GM19351 (cell line): ENCODE measurements around the gene GALR2.
"Not testable (repeated sequence)": the region's sequence is repeated elsewhere in the genome, so short reads cannot be mapped to it uniquely, and the experiment has no call there.

Experiments
- ATAC-seq: cut with Tn5 transposase; IDR thresholded peaks from one replicate; pipeline ENCODE4 v1.9.1; 2021; ENCODE audit warnings: mild to moderate bottlenecking, moderate library complexity; ENCODE audit not compliant: unreplicated experiment

GALR2 gene, protein sequence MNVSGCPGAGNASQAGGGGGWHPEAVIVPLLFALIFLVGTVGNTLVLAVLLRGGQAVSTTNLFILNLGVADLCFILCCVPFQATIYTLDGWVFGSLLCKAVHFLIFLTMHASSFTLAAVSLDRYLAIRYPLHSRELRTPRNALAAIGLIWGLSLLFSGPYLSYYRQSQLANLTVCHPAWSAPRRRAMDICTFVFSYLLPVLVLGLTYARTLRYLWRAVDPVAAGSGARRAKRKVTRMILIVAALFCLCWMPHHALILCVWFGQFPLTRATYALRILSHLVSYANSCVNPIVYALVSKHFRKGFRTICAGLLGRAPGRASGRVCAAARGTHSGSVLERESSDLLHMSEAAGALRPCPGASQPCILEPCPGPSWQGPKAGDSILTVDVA

GRCh38 chr17:76074390-76075363 lies at the start of gene GALR2:
GALR2 (plus strand) TSS chr17:76074781; CDS start chr17:76074884, 103 bp downstream.
- ATAC-seq: no peak

DNA sequence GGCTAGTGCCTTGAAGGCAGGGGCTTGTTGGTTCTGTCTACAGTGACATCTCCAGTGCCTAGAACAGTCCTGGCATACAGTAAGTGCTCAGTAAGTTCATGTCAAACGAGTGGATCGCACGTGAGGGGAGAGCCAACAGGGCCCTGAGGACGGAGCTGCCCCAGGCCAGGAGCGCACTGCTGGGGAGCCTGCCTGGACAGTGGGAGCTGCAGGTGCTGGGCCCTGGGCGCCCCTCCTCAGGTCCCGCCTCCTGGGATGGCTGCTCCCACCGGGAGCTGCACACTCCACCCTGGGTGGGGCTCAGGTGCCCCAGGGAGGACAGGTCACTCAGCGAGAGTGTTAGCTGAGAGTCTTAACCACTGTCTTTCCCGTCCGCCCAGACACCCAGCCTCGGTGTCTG lies 49.3 kb upstream of the GALR2 start:
- ATAC-seq: no peak

DNA sequence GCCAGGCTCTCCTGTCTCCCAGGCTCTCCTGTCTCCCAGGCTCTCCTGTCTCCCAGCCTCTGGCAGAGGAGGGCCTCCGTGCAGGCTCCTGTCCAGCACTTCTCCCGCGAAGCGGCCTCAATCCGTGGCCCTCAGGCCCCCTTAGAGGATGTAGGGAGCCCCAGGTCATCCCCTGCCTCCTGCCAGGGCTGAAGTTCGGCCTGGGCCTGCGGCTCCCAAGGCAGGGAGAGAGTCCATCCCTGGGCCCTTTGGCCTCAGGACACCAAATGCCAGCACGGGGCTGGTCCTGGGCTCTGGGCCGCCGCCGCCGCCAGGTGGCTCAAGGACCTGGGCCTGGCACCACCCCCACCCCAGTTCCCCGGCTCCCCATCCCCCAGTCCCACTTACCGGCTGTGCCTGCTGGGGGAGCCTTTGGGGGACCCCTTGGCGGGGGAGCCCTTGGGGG lies 47.8 kb upstream of the GALR2 start:
- ATAC-seq: no peak

- no peak for ATAC-seq
Measured at GRCh38 chr17:76027159-76027839, 47.3 kb upstream of the GALR2 start, which contains the start of gene EVPL. EVPL (minus strand) TSS chr17:76027306; CDS start chr17:76027198, 108 bp downstream.

DNA sequence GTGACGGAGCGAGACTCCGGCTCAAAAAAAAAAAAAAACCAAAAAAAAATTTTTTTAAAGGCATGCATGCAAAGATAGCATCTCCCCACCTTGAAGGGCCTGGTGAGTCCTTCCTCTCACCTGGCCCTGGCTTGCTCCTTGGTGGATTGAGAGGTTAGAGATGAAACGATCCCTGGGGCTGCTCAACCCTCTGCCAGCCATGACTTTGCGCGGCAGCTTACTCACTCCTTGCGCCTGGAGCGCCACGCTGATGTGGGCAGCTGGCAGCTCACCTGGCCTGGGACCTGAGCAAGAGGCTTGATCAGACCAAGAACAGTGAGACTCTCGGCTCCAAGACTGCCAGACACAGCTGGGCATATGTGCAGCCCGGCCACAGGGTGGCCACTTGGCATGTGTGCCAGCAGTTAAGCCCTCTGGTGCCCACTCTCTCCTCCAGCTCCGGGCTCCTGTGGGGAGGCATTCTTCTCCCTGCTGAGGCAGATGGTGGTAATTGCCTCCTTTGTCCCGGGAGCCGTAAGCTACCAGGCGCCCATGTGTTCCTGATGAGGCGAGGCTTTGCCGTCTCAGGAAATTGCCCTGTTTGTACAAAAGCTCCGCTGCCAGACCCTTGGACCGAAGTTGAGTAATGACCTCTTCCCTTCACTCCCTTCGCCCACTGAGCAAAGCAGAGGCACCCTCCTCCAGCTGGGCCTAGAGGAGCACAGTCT lies 42.4 kb upstream of the GALR2 start:
- no peak for ATAC-seq

GRCh38 chr17:76032780-76033108 lies 41.8 kb upstream of the GALR2 start:
- no peak for ATAC-seq

- no peak for ATAC-seq
Measured at GRCh38 chr17:76033139-76033538, 41.4 kb upstream of the GALR2 start.

- ATAC-seq: no peak
Measured at GRCh38 chr17:76034428-76035350, 39.9 kb upstream of the GALR2 start.

DNA sequence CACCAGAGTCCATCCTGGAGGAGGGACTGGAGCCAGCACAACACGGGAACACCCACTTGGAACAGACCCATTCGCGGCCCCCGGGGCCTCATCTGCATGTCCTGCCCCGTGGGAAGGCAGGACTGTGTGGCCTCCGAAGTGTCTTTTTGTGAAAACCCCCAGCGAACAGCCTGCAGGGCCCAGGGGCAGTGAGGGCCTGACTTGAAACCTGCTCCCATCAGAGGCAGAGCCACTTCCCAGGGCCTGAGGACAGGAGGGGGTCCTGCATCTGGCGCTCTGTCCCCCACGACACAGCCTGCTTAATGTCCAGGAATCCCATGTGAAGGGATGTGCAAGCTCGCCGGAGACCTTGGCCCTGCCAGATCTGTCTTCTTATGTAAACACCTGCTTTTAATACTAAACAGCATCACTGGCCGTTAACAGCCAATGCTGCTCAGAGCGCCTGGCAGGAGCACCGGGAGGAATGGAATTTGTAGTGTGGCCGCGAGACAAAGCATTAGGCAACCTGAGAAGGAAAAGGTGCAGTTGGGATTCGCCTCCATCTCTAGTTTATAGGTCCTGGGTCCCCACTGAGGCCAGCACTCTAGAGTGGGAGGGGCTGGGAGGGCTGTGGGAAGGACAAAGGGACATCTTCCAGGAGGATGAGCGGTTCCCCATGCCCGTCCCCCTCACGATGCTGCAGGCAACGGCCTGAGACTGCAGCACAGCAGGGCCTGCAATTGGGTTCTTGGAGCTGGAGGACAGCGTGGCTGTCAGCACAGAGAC lies 37.9 kb upstream of the GALR2 start:
- no peak for ATAC-seq

- no peak for ATAC-seq
Measured at GRCh38 chr17:76038050-76038449, 36.5 kb upstream of the GALR2 start.

GRCh38 chr17:76039121-76039520 lies 35.5 kb upstream of the GALR2 start:
- ATAC-seq: no peak

- no peak for ATAC-seq
Measured at GRCh38 chr17:76040376-76040775, 34.2 kb upstream of the GALR2 start.

- not testable (repeated sequence) for ATAC-seq
Measured at GRCh38 chr17:76042868-76043267, 31.7 kb upstream of the GALR2 start.

DNA sequence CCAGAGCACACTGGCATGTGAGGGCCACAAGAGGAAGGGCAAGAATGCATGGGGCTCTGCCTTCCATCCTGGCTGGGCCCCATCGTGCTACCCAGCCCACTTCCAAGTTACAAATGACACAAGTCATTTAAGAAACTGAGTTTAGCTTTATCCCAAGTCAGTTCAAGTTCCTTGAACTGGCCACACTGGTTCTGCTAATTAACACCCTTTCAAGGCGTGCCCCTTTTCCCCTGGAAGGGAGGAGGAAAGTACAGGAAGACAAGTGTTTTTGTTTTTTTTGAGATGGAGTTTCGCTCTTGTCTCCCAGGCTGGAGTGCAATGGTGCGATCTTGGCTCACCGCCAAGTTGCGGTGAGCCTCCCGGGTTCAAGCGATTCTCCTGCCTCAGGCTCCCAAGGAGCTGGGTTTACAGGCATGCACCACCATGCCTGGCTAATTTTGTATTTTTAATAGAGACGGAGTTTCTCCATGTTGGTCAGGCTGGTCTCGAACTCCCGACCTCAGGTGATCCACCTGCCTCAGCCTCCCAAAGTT lies 30.0 kb upstream of the GALR2 start:
- not testable (repeated sequence) for ATAC-seq

DNA sequence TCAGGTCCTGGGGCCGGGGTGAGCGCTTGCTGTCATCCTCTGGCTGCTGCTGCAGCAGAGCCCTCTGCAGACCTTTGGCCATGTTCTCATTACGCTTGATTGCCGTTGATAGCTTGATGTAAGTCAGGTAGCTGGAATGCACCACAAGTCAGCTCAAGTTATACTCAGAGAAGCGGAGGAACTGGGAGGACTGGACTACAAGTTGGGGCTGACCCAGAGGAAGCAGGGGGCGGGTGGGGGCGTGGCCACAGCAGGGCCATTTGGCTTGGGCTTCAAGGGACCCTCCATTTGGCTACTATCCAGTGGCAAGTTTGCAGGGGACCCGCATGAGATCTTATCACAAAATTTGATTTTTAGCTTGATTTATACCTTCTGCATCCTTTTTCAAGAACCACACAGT lies 28.5 kb upstream of the GALR2 start:
- no peak for ATAC-seq

DNA sequence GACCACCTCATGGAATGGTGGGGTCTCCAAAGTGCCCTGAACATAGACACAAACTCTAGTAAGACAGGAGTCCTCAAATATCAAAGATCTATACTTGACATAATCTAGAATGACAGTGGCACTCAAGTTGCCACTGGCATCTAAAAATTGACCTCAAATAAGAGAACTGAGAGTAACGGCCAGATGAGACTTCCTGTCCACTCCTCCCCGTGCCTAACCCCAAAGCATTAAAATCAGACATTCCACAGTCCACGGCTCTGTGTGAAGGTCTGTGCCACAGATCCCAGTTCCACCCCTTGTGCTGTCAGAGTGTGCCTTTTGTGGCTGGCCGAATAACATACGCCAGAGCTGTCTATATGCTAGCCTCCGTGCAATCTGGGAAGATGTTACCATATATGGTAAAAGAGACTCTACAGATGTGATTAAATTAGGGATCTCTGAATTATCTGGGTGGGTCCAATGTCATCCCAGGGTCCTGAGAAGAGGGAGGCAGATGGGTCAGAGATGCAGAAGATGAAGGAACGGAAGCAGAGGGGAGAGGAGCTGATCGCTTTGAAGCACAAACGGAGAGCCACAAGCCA lies 26.5 kb upstream of the GALR2 start:
- no peak for ATAC-seq

DNA sequence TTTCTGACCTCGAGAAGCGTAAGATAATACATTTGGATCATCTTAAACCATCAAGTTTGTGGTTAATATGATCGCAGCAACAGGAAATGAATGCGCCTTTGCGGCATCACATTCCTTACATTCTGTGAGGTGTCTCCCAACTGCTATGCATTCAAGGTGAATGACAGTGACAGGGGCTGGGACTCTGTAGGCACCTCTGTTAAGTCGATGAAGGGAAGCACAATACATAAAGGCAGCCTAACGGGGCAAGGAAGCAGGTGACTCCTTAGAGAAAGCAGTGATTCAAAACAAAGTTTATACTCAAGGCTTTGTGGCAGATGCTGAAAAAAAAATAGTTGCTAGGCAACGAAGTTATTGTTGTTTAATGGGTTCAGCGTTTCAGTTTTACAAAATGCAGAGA lies 25.9 kb upstream of the GALR2 start:
- no peak for ATAC-seq

- no peak for ATAC-seq
Measured at GRCh38 chr17:76049239-76049638, 25.3 kb upstream of the GALR2 start.
